ENCODE measurements around the gene C1QTNF8. TPM values are rescaled to one million over a fixed set of nuclear protein-coding genes. Genes with fewer than 3 reads are reported as not detected.

The C1QTNF8 gene
- polyA plus RNA-seq, 1 donor (not counting 4 experiments of a cell fraction or from before 2014, with no cell fraction given): not detected

- no peak overlapping the region for H3K4me3 ChIP-seq (ENCODE audit: control insufficient read depth in 2 of 3, extremely low read depth in 1 of 3, insufficient read depth in 2 of 3, low read depth in 1 of 3, low read length in 3 of 3)
- H4K20me1 ChIP-seq (ENCODE audit: control insufficient read depth, extremely low read depth, insufficient read depth, low read length): no peaks in the 10 kb centered on the region
- H2AFZ ChIP-seq (ENCODE audit: control insufficient read depth, low read length): no peak overlapping the region
- peaks cover 12% of the 10 kb centered on the region for H3K27me3 ChIP-seq (ENCODE audit: control insufficient read depth, extremely low read depth, insufficient read depth, low read length)
- no peaks in the 10 kb centered on the region for H3K79me2 ChIP-seq (ENCODE audit: control insufficient read depth, insufficient read depth, low read length)
- FAIRE-seq (no peak), DNase-seq (ENCODE audit: low read depth, low spot score) (no peak)
- H3K4me2 ChIP-seq (ENCODE audit: control insufficient read depth, extremely low read depth, insufficient read depth, low read depth, low read length): no peak overlapping the region
- dilution Hi-C loops (cut with MboI; ENCODE audit: extremely low pct_ligation_motif_present, low sequenced_read_pairs): no loop called here
- H3K9me3 ChIP-seq (ENCODE audit: control insufficient read depth, low read depth, low read length): no peaks in the 10 kb centered on the region
- H3K4me1 ChIP-seq (ENCODE audit: control insufficient read depth, extremely low read depth, insufficient read depth, low read length): no peaks in the 10 kb centered on the region
- TF ChIP-seq EZH2 (IDR thresholded peaks at IDR 0.05; ENCODE audit: low read length): no peak
- no peak for TF ChIP-seq CTCF (optimal IDR thresholded peaks at IDR 0.05 in 1 of 3, IDR thresholded peaks at IDR 0.05 in 1 of 3, conservative IDR thresholded peaks at IDR 0.05 in 1 of 3; ENCODE audit: extremely low read depth in 1 of 3, insufficient read depth in 2 of 3, low read length in 3 of 3)
- no peak overlapping the region for H3K27ac ChIP-seq (ENCODE audit: control insufficient read depth, insufficient read depth, low read length)
- H3K9ac ChIP-seq (ENCODE audit: control insufficient read depth, extremely low read depth, insufficient read depth, low read length): no peak overlapping the region
- no peaks in the 10 kb centered on the region for H3K36me3 ChIP-seq (ENCODE audit: control insufficient read depth in 2 of 2, extremely low read depth in 1 of 2, insufficient read depth in 2 of 2, low read length in 2 of 2)
- no peaks in the 10 kb centered on the region for H3K9me1 ChIP-seq (ENCODE audit: control insufficient read depth, extremely low read depth, insufficient read depth, low read length)
Measured at GRCh38 chr16:1121601-1122397, 25.8 kb upstream of the C1QTNF8 start.

DNA sequence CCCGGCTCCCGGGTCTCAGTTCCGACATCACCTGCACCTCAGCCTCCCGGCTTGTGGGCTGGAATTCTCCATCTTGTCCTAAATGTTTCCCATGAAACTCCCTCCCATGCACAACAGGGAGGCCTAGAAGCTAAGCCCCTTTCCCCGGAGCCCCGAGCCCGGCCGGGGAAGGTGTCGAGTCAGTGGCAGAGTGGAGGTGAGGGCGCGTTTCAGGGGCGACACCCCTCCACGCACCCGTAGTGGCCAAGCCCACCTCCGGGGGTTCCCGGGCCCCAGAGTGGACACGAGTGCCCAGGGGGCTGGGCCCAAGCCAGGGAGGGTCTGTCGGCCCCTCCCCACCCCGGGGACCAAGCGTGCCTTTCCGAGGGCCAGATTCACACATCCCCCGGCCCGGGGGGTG, 25.0 kb upstream of the C1QTNF8 start:
- no peak overlapping the region for H3K4me3 ChIP-seq (ENCODE audit: control insufficient read depth in 2 of 3, extremely low read depth in 1 of 3, insufficient read depth in 2 of 3, low read depth in 1 of 3, low read length in 3 of 3)
- dilution Hi-C loops (cut with MboI; ENCODE audit: extremely low pct_ligation_motif_present, low sequenced_read_pairs): no loop called here
- FAIRE-seq: no peak

More for the DNA sequence above, 25.0 kb upstream of the C1QTNF8 start:
- no peaks in the 10 kb centered on the region for H3K79me2 ChIP-seq (ENCODE audit: control insufficient read depth, insufficient read depth, low read length)
- peaks cover 12% of the 10 kb centered on the region for H3K27me3 ChIP-seq (ENCODE audit: control insufficient read depth, extremely low read depth, insufficient read depth, low read length)
- H3K4me1 ChIP-seq (ENCODE audit: control insufficient read depth, extremely low read depth, insufficient read depth, low read length): no peaks in the 10 kb centered on the region
- no peaks in the 10 kb centered on the region for H4K20me1 ChIP-seq (ENCODE audit: control insufficient read depth, extremely low read depth, insufficient read depth, low read length)
- no peak overlapping the region for H3K9ac ChIP-seq (ENCODE audit: control insufficient read depth, extremely low read depth, insufficient read depth, low read length)
- no peak overlapping the region for H2AFZ ChIP-seq (ENCODE audit: control insufficient read depth, low read length)
- H3K9me1 ChIP-seq (ENCODE audit: control insufficient read depth, extremely low read depth, insufficient read depth, low read length): no peaks in the 10 kb centered on the region
- no peak for DNase-seq (ENCODE audit: low read depth, low spot score)
- H3K27ac ChIP-seq (ENCODE audit: control insufficient read depth, insufficient read depth, low read length): no peak overlapping the region
- H3K36me3 ChIP-seq (ENCODE audit: control insufficient read depth in 2 of 2, extremely low read depth in 1 of 2, insufficient read depth in 2 of 2, low read length in 2 of 2): no peaks in the 10 kb centered on the region
- no peak for TF ChIP-seq CTCF (optimal IDR thresholded peaks at IDR 0.05 in 1 of 3, IDR thresholded peaks at IDR 0.05 in 1 of 3, conservative IDR thresholded peaks at IDR 0.05 in 1 of 3; ENCODE audit: extremely low read depth in 1 of 3, insufficient read depth in 2 of 3, low read length in 3 of 3)
- TF ChIP-seq EZH2 (IDR thresholded peaks at IDR 0.05; ENCODE audit: low read length): no peak
- no peaks in the 10 kb centered on the region for H3K9me3 ChIP-seq (ENCODE audit: control insufficient read depth, low read depth, low read length)
- H3K4me2 ChIP-seq (ENCODE audit: control insufficient read depth, extremely low read depth, insufficient read depth, low read depth, low read length): no peak overlapping the region
